ENCODE measurements around the gene ALDOB.

The ALDOB gene

GRCh38 chr9:101381833-101382342 is 53.7 kb downstream of the ALDOB start:
- no peak for DNase-seq

GRCh38 chr9:101381118-101381517 is 54.5 kb downstream of the ALDOB start:
- DNase-seq: no peak

DNA sequence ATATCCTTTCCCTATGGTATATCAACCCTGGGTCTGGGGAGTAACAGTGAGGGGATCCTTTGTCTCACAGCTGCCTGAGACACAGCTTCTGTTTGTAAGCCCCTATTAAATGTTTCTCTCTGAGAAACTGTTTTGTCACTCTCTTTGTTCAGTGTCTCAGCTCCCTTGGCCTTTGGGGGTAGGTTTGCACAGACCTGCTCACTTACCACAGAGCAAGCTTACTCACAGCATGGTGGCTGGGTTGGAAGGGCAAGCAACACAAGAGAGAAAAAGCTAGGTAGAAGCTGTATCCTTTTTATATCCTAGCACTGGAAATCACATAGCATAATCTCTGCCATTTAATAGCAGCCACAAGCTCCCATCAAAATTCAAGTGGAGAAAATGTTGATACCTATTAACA is 55.3 kb downstream of the ALDOB start:
- no peak for DNase-seq

DNA sequence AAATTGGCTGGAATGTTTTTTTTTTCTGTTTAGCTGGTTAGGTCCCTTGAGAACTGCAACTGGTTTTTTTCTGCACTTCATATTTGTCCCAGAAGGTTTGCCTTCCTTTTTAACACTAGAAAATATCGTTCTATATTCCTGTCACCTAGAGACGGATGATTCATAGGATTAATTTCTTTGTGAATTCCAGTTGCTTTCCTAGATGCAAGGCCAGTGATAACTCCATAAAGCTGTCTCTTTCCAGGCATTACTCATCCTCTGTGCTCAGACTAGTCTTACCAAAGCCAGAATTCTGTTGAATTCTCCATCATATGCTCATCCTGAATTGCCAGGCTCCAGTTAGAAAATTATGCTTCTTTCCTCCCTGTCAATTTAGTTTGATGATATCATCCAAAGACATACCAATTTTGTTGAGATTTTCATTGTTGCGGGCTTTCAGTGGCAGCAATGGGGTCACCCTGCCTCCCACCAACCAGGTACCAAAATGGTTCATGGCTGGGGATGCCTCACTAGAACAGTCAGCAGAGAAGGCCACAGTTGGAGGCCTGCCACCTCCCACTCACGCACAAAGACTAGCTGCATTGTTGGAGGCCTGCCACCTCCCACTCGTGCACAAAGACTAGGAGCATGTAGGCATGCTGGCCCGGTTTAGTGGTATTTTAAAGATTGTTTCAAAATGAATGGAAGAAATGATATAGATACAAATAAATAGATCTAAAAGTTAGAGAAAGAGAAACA is 59.3 kb downstream of the ALDOB start:
- DNase-seq: no peak

DNA sequence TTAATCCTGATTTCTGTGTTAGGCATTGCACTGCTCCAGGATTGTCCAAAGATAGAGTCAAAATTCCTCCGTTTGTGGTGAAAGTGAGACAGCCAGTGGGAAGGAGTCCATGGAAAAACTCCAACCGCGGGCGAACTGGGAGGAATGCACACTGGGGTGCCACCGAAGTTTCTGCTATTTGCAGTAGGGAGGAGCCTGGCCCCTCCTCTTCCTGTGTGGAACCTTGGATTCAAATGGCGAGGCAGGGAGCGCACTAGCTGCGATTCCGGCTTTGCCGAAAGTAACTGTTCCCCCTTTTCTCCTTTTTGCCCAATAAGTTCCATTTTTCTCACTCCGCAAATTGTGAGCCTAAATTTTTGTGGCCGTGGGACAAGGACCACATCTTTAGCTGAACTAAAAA is 60.0 kb downstream of the ALDOB start:
- DNase-seq: no peak

DNA sequence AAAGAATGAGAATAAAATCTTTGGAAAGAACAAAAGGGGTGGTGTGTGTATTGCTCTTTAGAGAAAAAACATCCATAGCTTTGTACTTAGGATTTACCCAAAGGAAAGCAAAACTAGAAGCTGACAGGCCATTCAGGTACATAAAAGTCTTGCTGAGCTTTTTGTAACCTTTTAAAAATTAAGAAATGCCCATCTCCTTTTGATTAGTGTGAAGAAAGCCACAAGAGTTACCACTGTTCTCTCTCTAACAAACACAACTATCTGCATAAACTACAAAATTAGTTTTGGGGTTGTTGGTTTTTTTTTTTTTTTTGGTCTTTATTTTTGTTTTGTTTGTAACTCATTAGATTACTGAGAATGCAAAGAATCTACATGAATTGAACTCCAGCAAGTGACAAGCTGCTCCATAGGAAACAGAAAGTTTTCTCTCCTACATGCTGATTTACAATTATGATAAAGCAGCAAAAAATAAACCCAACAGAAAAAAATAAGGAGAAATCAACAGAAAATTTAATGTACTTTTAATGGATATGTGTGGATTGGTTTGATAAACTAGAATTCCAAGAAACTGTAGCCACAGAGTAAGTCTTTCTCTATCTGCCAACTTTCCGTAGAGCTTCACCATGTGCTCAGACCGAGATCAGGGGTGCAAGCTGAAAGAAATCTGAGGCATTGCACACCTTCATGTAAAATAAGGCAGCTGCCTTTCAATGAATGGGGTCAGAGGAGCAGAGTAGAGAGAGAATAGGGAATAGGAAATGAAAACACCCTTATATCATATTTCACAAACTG is 63.1 kb downstream of the ALDOB start:
- DNase-seq: no peak

DNA sequence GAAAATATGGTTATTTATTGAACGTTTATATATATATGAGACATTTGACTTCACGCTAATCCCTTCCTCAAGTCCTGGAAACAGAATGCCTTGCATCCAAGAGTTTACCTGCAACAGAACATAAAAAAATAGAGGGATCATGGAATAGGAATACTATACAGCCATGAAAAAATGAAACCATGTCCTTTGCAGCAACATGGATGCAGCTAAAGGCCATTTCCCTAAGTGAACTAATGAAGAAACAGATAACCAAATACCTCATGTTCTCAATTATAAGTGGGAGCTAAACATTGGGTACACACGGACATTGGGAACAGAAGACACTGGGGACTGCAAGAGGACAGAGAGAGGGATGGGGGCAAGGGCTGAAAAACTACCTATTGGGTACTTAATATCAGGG is 63.8 kb downstream of the ALDOB start:
- no peak for DNase-seq
